Activated T-helper 1 cell treated with anti-CD3 and anti-CD28 coated beads, Interleukin-2, amount 50 U/mL, for 16 hours (primary cell): Measurements from ENCODE around the gene HSD17B8.

Source experiments
- DNase-seq, 2 donors: peaks; one replicate each; pipeline ENCODE4 v3.0.0-alpha.2; 2020; ENCODE audit warnings: low read depth in 1 of 2, low spot score in 1 of 2

The HSD17B8 gene

GRCh38 chr6:33171016-33171879 lies 33.2 kb upstream of the HSD17B8 start:
- DNase-seq, result no peak

DNA sequence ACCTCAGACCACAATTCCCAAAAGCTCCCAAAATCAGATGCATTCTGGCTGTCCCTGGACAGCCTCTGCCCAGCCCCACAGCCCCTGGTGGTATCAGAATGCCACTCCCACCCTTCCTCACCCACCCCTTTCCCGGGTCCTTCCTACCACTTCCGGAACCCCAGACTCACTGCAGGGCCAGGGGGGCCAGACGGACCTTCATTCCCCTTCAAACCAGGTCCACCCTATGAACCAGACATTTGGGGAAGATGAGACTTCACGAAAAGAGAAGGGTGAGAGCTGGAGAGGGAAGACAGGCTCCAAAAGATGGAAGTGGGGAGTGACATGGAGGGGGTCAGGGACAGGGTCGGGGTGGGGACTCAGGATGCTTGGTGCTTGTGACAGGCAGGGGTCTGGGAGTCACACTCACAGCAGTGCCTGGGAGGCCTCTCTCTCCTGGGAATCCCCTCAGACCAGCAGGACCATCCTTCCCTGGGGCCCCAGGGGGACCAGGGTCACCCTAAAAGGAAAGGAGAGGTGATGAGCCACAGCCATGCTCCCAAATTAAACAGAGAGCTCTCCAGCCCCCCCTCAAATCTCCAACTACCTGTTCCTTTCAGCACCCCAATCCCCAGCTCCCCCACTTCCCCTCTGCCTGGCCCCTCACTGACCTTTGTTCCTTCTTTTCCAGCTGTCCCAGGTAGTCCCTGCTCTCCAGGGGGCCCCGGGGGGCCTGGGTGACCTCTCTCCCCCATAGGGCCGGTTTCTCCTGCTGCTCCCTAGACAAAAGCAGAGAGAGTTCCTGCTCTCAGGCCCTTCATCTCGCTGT lies 32.4 kb upstream of the HSD17B8 start:
- no peak for DNase-seq

DNA sequence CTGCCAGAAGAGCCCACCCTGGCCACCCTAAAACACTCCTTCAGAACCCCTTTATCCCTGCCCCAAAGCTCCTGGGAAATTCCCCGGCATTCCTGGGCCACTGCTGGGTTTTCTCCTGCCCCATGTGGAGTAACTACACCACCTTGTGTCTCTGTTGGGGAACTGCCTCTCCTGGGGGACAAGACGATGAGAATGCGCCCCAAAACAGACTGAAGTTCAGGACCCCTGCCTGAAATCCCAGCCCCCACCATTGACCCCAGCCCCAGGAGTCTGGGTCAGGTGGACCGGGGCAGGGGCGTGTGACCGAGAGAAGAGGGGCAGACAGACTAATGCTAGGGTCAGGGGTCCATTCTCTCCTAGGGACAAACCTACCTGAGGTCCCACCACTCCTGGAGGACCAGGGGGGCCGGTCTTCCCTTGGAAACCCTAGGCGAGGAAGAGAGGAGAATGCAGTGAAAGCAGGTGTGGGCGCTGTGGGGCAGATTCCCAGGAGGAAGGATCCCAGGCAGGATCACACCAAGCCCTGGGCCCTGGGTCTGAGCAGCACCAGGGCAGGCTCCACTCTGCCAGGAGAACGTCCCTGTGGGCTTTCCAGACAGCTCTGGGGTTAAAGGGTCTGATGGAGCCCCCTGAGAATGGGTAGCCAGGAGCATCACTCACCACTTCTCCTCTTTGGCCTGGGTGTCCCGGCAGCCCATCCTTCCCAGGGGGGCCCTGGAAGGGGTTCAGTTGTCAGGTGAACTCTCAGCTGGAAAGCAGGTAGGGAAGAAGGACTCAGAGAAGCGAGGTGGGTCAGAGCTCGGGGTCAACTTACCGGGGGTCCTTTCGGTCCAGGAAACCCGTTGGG lies 31.5 kb upstream of the HSD17B8 start:
- DNase-seq, result no peak

DNA sequence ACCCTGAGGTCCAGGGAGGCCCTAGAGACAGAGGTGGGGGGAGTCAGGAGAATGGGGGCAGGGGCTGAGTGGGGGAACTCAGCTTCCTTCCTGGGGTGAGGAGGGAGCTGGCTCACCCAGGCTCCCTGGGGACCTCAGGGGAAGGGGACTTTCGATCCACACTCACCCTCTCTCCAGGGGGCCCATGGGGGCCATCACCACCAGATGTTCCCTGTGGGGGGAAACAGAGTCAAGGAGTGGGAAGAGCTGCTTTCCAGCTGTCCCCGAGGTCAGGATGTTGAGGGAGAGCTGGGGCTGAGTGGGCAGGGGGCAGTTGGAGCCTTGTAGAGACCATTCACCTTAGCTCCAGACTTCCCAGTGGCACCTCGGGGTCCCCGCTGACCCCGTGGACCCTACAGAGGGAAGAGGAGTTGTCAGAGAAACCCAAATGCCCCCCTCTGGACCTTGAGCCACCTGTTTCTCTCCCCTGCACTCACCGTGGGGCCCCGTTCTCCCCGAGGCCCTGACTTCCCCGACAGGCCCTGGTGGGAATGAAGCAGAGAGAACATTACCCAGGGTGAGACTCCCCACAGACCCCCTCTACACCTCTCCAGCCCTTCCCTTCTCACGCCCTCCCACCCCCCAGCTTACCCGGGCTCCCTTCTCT lies 30.8 kb upstream of the HSD17B8 start:
- DNase-seq, result no peak

DNA sequence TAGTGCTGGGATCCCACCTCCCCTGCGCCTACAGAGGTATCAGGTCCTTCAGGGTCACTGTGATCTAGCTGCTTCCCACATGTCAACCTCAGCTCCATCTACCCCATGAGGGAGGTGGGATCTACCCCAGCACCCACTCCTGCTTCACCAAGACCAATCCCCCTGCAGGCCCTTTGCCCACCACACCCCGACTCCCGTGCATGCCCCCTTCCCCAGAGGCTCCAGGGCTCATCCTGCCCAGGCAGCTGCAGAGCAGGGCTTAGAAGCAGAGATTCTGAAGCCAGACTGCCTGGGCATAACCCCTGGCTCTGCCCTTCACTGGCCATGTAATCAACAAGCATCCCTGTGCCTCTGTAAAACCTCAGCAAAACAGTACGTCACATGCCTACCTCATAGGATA lies 29.7 kb upstream of the HSD17B8 start:
- no peak for DNase-seq

GRCh38 chr6:33175436-33176069 lies 28.9 kb upstream of the HSD17B8 start:
- DNase-seq, result no peak

GRCh38 chr6:33176906-33177305 lies 27.5 kb upstream of the HSD17B8 start:
- DNase-seq, result no peak

DNA sequence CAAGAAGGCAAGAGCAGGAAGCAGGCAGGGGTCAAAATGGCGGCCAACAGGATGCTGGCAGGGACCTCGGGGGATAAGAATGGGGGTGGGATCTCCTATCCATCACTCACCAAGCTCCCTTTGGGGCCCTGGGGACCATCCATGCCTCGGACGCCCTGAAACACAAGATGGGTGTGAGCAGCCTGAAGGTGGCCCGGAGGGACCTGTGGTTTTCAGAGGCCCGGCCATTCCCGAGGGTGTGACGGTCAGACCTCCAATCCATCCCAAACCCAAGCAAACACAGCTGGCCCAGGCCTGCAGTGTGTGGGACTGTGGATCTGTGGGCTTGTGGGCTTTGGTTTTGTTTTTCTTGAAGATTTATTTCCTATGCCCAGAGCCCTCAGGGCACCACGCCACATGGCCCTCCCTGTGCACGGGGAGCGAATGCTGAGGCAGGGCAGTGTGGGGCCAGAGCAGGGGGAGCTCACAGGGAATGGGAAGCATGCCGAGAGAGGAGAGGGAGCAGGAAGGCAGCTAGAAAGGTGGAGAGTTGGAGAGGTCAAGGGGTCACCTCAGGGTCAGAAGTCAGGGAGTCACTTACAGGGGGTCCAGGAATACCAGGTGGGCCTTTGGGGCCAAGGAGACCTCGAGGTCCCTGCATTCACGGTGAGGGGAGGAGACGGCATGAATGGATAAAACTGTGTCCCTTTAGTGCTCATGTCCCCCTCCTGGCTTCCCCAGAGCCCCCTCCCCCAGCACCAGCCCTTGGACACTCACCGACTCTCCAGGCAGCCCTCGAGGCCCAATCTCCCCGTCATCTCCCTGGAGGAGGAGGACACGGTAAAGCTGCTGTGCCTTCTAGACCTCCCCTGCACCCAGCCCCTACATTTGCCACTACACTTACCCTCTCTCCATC lies 26.7 kb upstream of the HSD17B8 start:
- no peak for DNase-seq

GRCh38 chr6:33178755-33179475 lies 25.5 kb upstream of the HSD17B8 start:
- no peak for DNase-seq

- no peak for DNase-seq
Observed at GRCh38 chr6:33181141-33181540, 23.3 kb upstream of the HSD17B8 start.

DNA sequence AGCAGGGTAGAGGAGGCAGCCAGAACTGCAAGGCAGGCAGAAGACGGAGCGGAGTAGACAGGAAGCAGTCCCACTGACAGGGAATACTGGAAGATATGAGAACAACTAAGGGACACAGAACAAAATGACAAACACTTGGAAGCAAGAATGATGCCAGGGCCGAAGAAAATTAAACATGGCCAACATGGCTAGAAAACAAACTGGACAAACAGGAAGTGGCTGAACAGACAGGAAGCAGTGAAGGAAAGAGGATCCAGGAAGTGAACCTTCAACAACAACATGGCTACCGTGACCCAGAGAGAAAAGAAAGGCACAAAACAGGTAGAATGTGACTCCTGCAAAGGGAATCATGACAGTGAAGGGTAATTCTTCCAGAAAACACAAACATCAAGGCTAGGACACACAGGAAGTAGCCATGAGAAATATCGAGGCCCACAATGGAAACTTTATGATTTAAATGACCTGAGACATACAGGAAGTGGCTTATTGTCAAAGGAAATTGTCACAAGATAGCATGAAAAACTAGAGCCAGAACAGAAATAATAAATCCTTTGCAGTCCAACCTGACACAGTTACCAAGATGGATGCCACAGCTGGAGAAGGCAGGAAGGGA lies 21.3 kb upstream of the HSD17B8 start:
- no peak for DNase-seq

DNA sequence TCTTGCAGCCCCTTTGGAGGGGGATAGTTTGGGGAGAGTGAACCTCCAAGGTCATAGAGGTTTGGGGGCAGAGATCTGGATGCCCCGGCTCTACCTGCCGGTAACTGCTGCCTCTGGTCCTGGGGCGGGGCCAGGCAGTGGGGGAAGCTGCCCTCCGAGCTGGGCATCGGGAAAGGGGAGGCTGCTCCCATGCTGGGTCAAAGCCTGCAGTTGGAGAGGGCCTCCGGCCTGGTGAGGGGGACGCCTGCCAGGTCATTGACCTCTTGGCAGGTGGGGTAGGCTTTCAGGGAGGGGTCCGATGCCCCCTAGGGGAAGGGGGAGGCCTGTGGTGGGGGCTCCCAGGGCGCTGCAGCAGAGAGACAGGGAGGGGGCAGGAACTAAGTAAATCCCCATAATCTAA lies 19.3 kb upstream of the HSD17B8 start:
- no peak for DNase-seq

- DNase-seq, result no peak
Observed at GRCh38 chr6:33185654-33186187, 18.7 kb upstream of the HSD17B8 start.

GRCh38 chr6:33187809-33188208 lies 16.6 kb upstream of the HSD17B8 start:
- DNase-seq, result no peak

- DNase-seq, result no peak
Observed at GRCh38 chr6:33189164-33189563, 15.3 kb upstream of the HSD17B8 start.

DNA sequence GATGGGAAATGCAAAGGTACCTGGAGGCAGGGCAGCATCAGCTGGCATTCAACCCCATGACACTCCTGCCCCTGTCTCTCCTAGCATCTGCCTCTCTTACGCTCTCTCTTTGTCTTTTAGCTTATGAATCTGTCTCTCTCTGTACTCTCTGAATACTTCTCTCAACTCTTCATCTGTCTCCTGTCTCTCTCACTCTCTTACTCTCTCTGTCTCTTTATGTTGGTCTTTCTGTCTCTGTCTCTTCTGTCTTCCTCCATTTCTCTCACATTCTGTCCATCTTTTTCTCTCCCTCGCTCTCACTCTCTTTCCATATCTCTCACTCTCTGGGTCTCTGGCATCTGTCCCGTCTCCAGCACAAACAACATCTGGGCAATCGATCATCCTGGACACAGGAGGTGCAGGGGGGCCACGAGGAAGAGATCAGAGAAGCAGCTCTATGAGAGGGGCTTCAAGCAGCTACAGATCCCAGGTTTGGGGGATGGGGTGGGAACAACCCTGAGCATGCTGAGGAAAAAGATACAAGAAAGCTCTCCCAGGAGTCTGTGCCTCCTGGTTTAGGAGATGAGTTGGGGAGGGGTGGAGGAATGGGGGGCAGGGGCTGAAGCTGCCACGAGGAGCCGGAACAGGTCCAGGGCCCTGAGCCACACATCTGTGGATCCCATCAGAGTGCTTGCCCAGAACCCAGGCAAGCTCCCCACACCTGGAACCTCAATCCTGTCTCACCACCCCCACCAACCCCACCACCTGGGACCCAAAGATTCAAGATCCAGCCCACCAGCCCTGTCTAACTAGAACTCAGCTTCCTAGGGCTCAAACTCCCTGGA lies 14.6 kb upstream of the HSD17B8 start:
- no peak for DNase-seq

- DNase-seq, result no peak
Observed at GRCh38 chr6:33190504-33191107, 13.8 kb upstream of the HSD17B8 start.
